ENCODE data around the gene MEF2A.

The MEF2A gene

GRCh38 chr15:99763827-99764226 is 198.0 kb downstream of the MEF2A start:
- Histone ChIP-seq H3K9me3 (no peaks in the 10 kb centered on the region), H3K4me3 (no peak overlapping the region), H3K27ac (no peak overlapping the region), H3K36me3 (no peaks in the 10 kb centered on the region), H3K4me1 (no peaks in the 10 kb centered on the region), H3K27me3 (no peaks in the 10 kb centered on the region)
- DNase-seq: no peak
- intact Hi-C loops (cut with DNase I; ENCODE audit: low total_unique reads): no loop called here
- TF ChIP-seq, protein P1, sequence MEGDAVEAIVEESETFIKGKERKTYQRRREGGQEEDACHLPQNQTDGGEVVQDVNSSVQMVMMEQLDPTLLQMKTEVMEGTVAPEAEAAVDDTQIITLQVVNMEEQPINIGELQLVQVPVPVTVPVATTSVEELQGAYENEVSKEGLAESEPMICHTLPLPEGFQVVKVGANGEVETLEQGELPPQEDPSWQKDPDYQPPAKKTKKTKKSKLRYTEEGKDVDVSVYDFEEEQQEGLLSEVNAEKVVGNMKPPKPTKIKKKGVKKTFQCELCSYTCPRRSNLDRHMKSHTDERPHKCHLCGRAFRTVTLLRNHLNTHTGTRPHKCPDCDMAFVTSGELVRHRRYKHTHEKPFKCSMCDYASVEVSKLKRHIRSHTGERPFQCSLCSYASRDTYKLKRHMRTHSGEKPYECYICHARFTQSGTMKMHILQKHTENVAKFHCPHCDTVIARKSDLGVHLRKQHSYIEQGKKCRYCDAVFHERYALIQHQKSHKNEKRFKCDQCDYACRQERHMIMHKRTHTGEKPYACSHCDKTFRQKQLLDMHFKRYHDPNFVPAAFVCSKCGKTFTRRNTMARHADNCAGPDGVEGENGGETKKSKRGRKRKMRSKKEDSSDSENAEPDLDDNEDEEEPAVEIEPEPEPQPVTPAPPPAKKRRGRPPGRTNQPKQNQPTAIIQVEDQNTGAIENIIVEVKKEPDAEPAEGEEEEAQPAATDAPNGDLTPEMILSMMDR (IDR thresholded peaks at IDR 0.05): no peak

- no peaks in the 10 kb centered on the region for H3K9me3 ChIP-seq
- no peaks in the 10 kb centered on the region for H3K4me1 ChIP-seq
- H3K27me3 ChIP-seq: no peaks in the 10 kb centered on the region
- no peak overlapping the region for H3K27ac ChIP-seq
- DNase-seq: no peak
- no peaks in the 10 kb centered on the region for H3K36me3 ChIP-seq
- TF ChIP-seq, protein P1 (IDR thresholded peaks at IDR 0.05): no peak
- intact Hi-C loops (cut with DNase I; ENCODE audit: low total_unique reads): no loop called here
- no peak overlapping the region for H3K4me3 ChIP-seq
These were observed 198.7 kb downstream of the MEF2A start for GRCh38 chr15:99764522-99764921.
